Adipose tissue (tissue), 3 donors: ENCODE results near the gene DNMBP. TPM values are rescaled to one million over a fixed set of nuclear protein-coding genes. Genes with fewer than 3 reads are reported as not detected.

Experiments used
- polyA plus RNA-seq, 3 donors: library from polyadenylated mRNA; stranded (reverse); fragments of 200-250 nt; gene quantifications; one replicate each; pipeline ENCODE4 v1.2.3, GENCODE V29; 2013
- donor health status: healthy with polysubstance abuse.
- donor health status: Bipolar disorder and iron deficiency.
- donor health status: healthy.

Gene DNMBP
- polyA plus RNA-seq, 3 donors: 11.2 to 12.6 (median 11.3) TPM

Other genes with a start within 250 kb of the DNMBP start
- 1 to 10 TPM; 1.0 to 2.6 (median 2.1) TPM for gene ABCC2, start 227.3 kb downstream of the DNMBP start, polyA plus RNA-seq
- not detected for gene CPN1, start 71.9 kb upstream of the DNMBP start, polyA plus RNA-seq
- 10 to 100 TPM; 10.9 to 22.7 (median 11.2) TPM for gene ERLIN1, start 176.1 kb upstream of the DNMBP start, polyA plus RNA-seq
- 10 to 100 TPM in 2 of 3 donors, 1 to 10 TPM in 1; 4.7 to 16.2 (median 13.6) TPM for gene CHUK, start 219.6 kb upstream of the DNMBP start, polyA plus RNA-seq